HCT116 (cell line): Measurements from ENCODE around the gene NCAPG2. TPM values are rescaled to one million over a fixed set of nuclear protein-coding genes. Genes with fewer than 3 reads are reported as not detected.

ENCODE experiments used
- ATAC-seq: fragments of 200-7000 bp; cut with Tn5 transposase; 2 replicates; pipeline ENCODE4 v1.9.1; 2020; ENCODE audit warnings: mild to moderate bottlenecking, moderate library complexity
- BruUV-seq: library from RNA; stranded (reverse); fragments of 400-500 nt; replicated peaks from 2 replicates; lab custom pipeline; 2021; lab: Mats Ljungman, UMichigan
- CTCF ChIA-PET: fragments of 300-600 bp; sonication (Branson Sonifier 250); formaldehyde crosslinking; loops from one replicate; lab custom pipeline; 2021; ENCODE audit warnings: antibody characterized with exemption; lab: Charles Lee
- POLR2A ChIA-PET: fragments of 300-600, 350-600 bp; sonication (Branson Sonifier 250); formaldehyde crosslinking; loops from one replicate; lab custom pipeline; 2021; ENCODE audit warnings: antibody characterized with exemption; lab: Charles Lee
- RAD21 ChIA-PET, 2 experiments: fragments of 300-600 bp; sonication (Branson Sonifier 250); formaldehyde crosslinking; loops; one replicate each; lab custom pipeline; 2023; ENCODE audit warnings: low total read pairs in 2 of 2; ENCODE audit not compliant: uncharacterized antibody in 2 of 2, unreplicated experiment in 2 of 2, low non-redundant PET in 1 of 2; lab: Charles Lee
- DNase-seq: peaks from one replicate; pipeline ENCODE4 v3.0.0-alpha.2; 2010; ENCODE audit warnings: low read depth, low spot score
- H2AFZ ChIP-seq: fragments of 200-600 bp; shearing (Covaris generic), sonication (generic); 2 replicates; pipeline ENCODE4 v1.6.1; 2017; ENCODE audit warnings: low read depth, mixed run types, mixed read lengths, antibody characterized with exemption, low read length; ENCODE audit not compliant: poor library complexity, severe bottlenecking
- H3K27ac ChIP-seq: 2 replicates; pipeline ENCODE4 v1.5.1; 2012; ENCODE audit warnings: low read depth, low read length
- H3K27me3 ChIP-seq: fragments of 200-600 bp; sonication (generic); 2 replicates; pipeline ENCODE4 v1.6.1; 2016; ENCODE audit warnings: mixed run types, low read length, mixed read lengths; ENCODE audit not compliant: insufficient read depth
- H3K36me3 ChIP-seq, 2 experiments: fragments of 200-500 bp in 1 of 2; fragments of 200-600 bp in 1 of 2; sonication (Bioruptor generic) in 1 of 2; sonication (generic) in 1 of 2; 2 replicates each; pipeline versions ENCODE4 v1.5.1 to v1.6.1; 2014 to 2016; ENCODE audit warnings: low read length in 2 of 2, inconsistent platforms in 1 of 2, mixed read lengths in 1 of 2, mixed run types in 1 of 2; ENCODE audit not compliant: insufficient read depth in 2 of 2, control insufficient read depth in 1 of 2
- H3K4me1 ChIP-seq, 2 experiments: fragments of 200-600 bp in 1 of 2; sonication (generic) in 1 of 2; 2 replicates each; pipeline versions ENCODE4 v1.5.1 to v1.6.1; 2012 to 2017; ENCODE audit warnings: low read length in 2 of 2, inconsistent platforms in 1 of 2, mild to moderate bottlenecking in 1 of 2, mixed read lengths in 1 of 2, mixed run types in 1 of 2, moderate library complexity in 1 of 2; ENCODE audit not compliant: insufficient read depth in 2 of 2, control insufficient read depth in 1 of 2
- H3K4me2 ChIP-seq: fragments of 200-600 bp; sonication (generic); 2 replicates; pipeline ENCODE4 v1.6.1; 2017; ENCODE audit warnings: mixed run types, low read length, mixed read lengths
- H3K4me3 ChIP-seq, 2 experiments: fragments of 200-600 bp in 1 of 2; sonication (generic) in 1 of 2; replicated peaks in 1 of 2; 2 replicates each; pipeline ENCODE4 v1.5.1; 2011 to 2016; ENCODE audit warnings: low read length in 2 of 2, control low read depth in 1 of 2, low read depth in 1 of 2, mild to moderate bottlenecking in 1 of 2, mixed read lengths in 1 of 2, mixed run types in 1 of 2
- H3K79me2 ChIP-seq: fragments of 200-600 bp; sonication (generic); 2 replicates; pipeline ENCODE4 v1.6.1; 2017; ENCODE audit warnings: mild to moderate bottlenecking, mixed run types, low read length, moderate library complexity, mixed read lengths; ENCODE audit not compliant: insufficient read depth
- H3K9ac ChIP-seq: fragments of 200-600 bp; sonication (generic); 2 replicates; pipeline ENCODE4 v1.6.1; 2016; ENCODE audit warnings: low read length, mixed read lengths
- H3K9me2 ChIP-seq: fragments of 200-600 bp; sonication (generic), shearing (Covaris generic); 2 replicates; pipeline ENCODE4 v1.6.1; 2017; ENCODE audit warnings: mixed run types, mild to moderate bottlenecking, moderate library complexity; ENCODE audit not compliant: insufficient read depth
- H3K9me3 ChIP-seq, 2 experiments: fragments of 200-500 bp in 1 of 2; fragments of 200-600 bp in 1 of 2; sonication (Bioruptor generic) in 1 of 2; sonication (generic) in 1 of 2; 2 replicates each; pipeline ENCODE4 v1.6.1; 2014 to 2017; ENCODE audit warnings: low read length in 2 of 2, mixed read lengths in 2 of 2, inconsistent platforms in 1 of 2, low read depth in 1 of 2, mild to moderate bottlenecking in 1 of 2, mixed run types in 1 of 2, moderate library complexity in 1 of 2; ENCODE audit not compliant: control insufficient read depth in 1 of 2, insufficient read depth in 1 of 2
- H4K20me1 ChIP-seq: fragments of 200-600 bp; sonication (generic), shearing (Covaris generic); 2 replicates; pipeline ENCODE4 v1.6.1; 2017; ENCODE audit warnings: mixed run types, mild to moderate bottlenecking, moderate library complexity; ENCODE audit not compliant: insufficient read depth
- CBX3 ChIP-seq: IDR thresholded peaks from 2 replicates; pipeline ENCODE4 v1.6.1; 2012; ENCODE audit warnings: low read depth
- EGR1 ChIP-seq: IDR thresholded peaks from 2 replicates; pipeline ENCODE4 v1.6.1; 2012; ENCODE audit warnings: low read depth
- ELF1 ChIP-seq: IDR thresholded peaks from 2 replicates; pipeline ENCODE4 v1.6.1; 2012; ENCODE audit warnings: low read depth, borderline replicate concordance
- EZH2 ChIP-seq: fragments of 200-600 bp; sonication (generic); IDR thresholded peaks from 2 replicates; pipeline ENCODE4 v1.6.1; 2017; ENCODE audit warnings: antibody characterized with exemption, mixed run types
- EZH2phosphoT487 ChIP-seq: fragments of 200-600 bp; IDR thresholded peaks from 2 replicates; pipeline ENCODE4 v1.6.1; 2018; ENCODE audit warnings: antibody characterized with exemption, borderline replicate concordance
- FOSL1 ChIP-seq: IDR thresholded peaks from 2 replicates; pipeline ENCODE4 v1.6.1; 2012; ENCODE audit warnings: low read depth
- JUND ChIP-seq: IDR thresholded peaks from 2 replicates; pipeline ENCODE4 v1.6.1; 2012
- MAX ChIP-seq: IDR thresholded peaks from 2 replicates; pipeline ENCODE4 v1.6.1; 2012
- POLR2A ChIP-seq: IDR thresholded peaks from 2 replicates; pipeline ENCODE4 v1.7.0; 2011; ENCODE audit warnings: borderline replicate concordance; ENCODE audit not compliant: insufficient read depth, insufficient read length; ENCODE audit errors: extremely low read depth
- RAD21 ChIP-seq: IDR thresholded peaks from 2 replicates; pipeline ENCODE4 v1.6.1; 2012; ENCODE audit warnings: low read depth, mild to moderate bottlenecking
- REST ChIP-seq: IDR thresholded peaks from 2 replicates; pipeline ENCODE4 v1.6.1; 2012; ENCODE audit warnings: low read depth
- SRF ChIP-seq: IDR thresholded peaks from 2 replicates; pipeline ENCODE4 v1.6.1; 2012; ENCODE audit warnings: low read depth
- TCF7L2 ChIP-seq: IDR thresholded peaks from 2 replicates; pipeline ENCODE4 v1.7.0; 2011; ENCODE audit warnings: borderline replicate concordance, inconsistent platforms; ENCODE audit not compliant: insufficient read depth, insufficient read length; ENCODE audit errors: extremely low read depth
- YY1 ChIP-seq: IDR thresholded peaks from 2 replicates; pipeline ENCODE4 v1.6.1; 2011; ENCODE audit warnings: low read length, low read depth, moderate library complexity, mild to moderate bottlenecking; ENCODE audit not compliant: insufficient replicate concordance; ENCODE audit errors: extremely low read depth
- ZBTB33 ChIP-seq: IDR thresholded peaks from 2 replicates; pipeline ENCODE4 v1.6.1; 2011; ENCODE audit warnings: mild to moderate bottlenecking, low read length, moderate library complexity; ENCODE audit not compliant: insufficient replicate concordance; ENCODE audit errors: extremely low read depth
- ZNF274 ChIP-seq: fragments of 200-500 bp; sonication (Bioruptor generic); IDR thresholded peaks from 2 replicates; pipeline ENCODE4 v1.6.1; 2014; ENCODE audit warnings: mild to moderate bottlenecking, low read depth, low read length, inconsistent platforms
- intact Hi-C: fragments of 100-400 bp; cut with micrococcal nuclease; formaldehyde crosslinking; loops from 2 replicates; pipeline ENCODE4 v1.10.0; 2022
- total RNA-seq: library from RNA; stranded (reverse); gene quantifications from one replicate; pipeline ENCODE4 v1.2.1, GENCODE V29; 2021; ENCODE audit not compliant: unreplicated experiment

Gene NCAPG2
- total RNA-seq, 1 experiment from 2014 or later: 73.1 TPM

- ATAC-seq (no peak), DNase-seq (no peak)
- BruUV-seq: no TSS peak
- H3K79me2 ChIP-seq: peaks cover 72% of the 10 kb centered on the region
- TF ChIP-seq RAD21 (no peak), ZBTB33 (no peak), MAX (no peak), EZH2phosphoT487 (no peak), EZH2 (no peak), SRF (no peak), REST (no peak), CBX3 (no peak), EGR1 (no peak), POLR2A (no peak), JUND (no peak), TCF7L2 (no peak), YY1 (no peak), ZNF274 (no peak), FOSL1 (no peak), ELF1 (no peak)
- H4K20me1 ChIP-seq: 0 out of 2 replicates have a peak, but pooled peaks cover 11% of the 10 kb centered on the region
- no peaks in the 10 kb centered on the region for H3K27me3 ChIP-seq
- H3K27ac ChIP-seq: no peak overlapping the region
- no peaks in the 10 kb centered on the region for H3K4me1 ChIP-seq
- no peaks in the 10 kb centered on the region for H3K9me3 ChIP-seq
- H3K36me3 ChIP-seq: peaks cover 15 to 38% of the 10 kb centered on the region in 2 experiments; a peak in 3 of 4 replicates
- H3K9me2 ChIP-seq: no peaks in the 10 kb centered on the region
- ChIA-PET POLR2A (no interaction called here), RAD21 (no interaction called here), CTCF (no interaction called here)
- H3K4me3 ChIP-seq: no peak overlapping the region
- no peak overlapping the region for H3K9ac ChIP-seq
- H2AFZ ChIP-seq: no peak overlapping the region
- H3K4me2 ChIP-seq: no peak overlapping the region
- intact Hi-C loops: no loop called here
Observed at GRCh38 chr7:158694650-158695049, 10.0 kb downstream of the NCAPG2 start.
